HG03571 (cell line): Measurements from ENCODE around the gene RRP15.

Experiments used
- ATAC-seq: cut with Tn5 transposase; IDR thresholded peaks from one replicate; pipeline ENCODE4 v1.9.1; 2021; ENCODE audit not compliant: unreplicated experiment

Gene RRP15

GRCh38 chr1:218339267-218339831 lies 54.3 kb downstream of the RRP15 start:
- no peak for ATAC-seq

DNA sequence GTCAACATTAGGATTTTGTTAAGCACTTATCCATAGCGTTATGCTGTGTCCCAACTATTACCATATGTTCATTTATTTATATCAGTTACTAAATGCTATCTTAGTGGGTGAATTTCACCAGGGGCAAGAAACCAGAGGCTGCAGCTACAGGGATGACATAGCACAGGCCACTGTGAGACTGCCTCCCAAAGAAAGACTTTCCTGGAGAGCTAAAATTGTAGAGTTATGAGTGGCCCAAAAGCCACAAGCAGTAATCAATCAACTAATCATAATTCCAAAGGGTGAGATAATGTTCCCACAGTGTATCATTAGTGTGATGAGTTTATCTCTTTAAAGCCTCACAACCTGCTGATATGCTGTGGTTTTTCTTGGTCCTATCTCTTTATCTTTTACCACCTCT lies 56.2 kb downstream of the RRP15 start:
- no peak for ATAC-seq

DNA sequence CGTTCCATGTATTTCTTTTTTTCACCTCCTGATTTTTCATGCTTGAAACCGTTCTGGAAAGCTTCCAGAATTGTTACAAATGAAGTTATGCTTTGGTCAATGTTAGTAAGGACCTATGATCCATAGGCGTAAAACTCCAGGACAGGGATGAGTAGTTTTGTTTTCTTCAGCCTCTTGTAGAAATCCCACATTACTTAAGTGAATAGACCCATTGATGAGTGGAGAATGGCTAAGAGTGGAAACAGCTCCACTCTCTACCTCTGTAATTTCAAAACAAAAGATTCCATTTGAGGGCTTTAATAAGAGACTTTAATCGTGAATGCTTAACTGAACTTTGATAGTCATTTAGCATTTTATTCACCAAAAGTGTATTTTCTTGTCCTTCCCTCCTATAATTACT lies 57.0 kb downstream of the RRP15 start:
- no peak for ATAC-seq

- ATAC-seq: peak; percentile 34
Observed at GRCh38 chr1:218344814-218345672, 60.0 kb downstream of the RRP15 start, which contains the start of gene TGFB2. Gene TGFB2, plus strand, starts transcription at chr1:218345336. Its CDS starts 1,366 bp downstream, at chr1:218346702.

GRCh38 chr1:218345673-218346390 lies 60.7 kb downstream of the RRP15 start:
- ATAC-seq: peak; percentile 72

DNA sequence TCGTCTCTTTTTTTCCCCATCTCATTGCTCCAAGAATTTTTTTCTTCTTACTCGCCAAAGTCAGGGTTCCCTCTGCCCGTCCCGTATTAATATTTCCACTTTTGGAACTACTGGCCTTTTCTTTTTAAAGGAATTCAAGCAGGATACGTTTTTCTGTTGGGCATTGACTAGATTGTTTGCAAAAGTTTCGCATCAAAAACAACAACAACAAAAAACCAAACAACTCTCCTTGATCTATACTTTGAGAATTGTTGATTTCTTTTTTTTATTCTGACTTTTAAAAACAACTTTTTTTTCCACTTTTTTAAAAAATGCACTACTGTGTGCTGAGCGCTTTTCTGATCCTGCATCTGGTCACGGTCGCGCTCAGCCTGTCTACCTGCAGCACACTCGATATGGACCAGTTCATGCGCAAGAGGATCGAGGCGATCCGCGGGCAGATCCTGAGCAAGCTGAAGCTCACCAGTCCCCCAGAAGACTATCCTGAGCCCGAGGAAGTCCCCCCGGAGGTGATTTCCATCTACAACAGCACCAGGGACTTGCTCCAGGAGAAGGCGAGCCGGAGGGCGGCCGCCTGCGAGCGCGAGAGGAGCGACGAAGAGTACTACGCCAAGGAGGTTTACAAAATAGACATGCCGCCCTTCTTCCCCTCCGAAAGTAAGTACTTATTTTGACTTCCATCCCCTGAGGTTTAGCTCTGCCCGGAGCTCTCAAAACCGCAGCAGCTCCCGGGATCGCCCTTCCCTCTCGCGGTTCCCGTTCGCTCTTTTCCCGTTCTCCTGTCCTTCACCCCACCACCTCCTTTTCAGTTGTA lies 61.5 kb downstream of the RRP15 start:
- no peak for ATAC-seq

DNA sequence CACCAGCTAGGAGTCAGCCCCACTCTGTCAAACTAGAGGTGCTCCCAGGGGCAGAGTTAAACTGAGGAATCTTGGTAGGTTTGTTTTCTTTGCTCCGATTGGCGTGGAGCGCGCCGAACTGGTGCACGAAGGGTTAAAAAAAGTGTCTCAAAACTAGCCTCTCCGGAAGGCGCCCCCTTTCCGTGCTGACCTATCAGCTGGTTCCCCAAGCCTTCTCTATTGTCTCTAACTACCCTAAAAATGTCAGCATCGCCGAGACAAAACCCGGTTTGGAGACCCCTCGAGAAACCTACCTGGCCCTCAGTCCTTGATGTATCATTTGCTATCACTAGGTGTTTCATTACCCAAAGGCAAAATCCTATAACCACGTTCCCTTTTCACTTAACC lies 62.2 kb downstream of the RRP15 start:
- no peak for ATAC-seq

DNA sequence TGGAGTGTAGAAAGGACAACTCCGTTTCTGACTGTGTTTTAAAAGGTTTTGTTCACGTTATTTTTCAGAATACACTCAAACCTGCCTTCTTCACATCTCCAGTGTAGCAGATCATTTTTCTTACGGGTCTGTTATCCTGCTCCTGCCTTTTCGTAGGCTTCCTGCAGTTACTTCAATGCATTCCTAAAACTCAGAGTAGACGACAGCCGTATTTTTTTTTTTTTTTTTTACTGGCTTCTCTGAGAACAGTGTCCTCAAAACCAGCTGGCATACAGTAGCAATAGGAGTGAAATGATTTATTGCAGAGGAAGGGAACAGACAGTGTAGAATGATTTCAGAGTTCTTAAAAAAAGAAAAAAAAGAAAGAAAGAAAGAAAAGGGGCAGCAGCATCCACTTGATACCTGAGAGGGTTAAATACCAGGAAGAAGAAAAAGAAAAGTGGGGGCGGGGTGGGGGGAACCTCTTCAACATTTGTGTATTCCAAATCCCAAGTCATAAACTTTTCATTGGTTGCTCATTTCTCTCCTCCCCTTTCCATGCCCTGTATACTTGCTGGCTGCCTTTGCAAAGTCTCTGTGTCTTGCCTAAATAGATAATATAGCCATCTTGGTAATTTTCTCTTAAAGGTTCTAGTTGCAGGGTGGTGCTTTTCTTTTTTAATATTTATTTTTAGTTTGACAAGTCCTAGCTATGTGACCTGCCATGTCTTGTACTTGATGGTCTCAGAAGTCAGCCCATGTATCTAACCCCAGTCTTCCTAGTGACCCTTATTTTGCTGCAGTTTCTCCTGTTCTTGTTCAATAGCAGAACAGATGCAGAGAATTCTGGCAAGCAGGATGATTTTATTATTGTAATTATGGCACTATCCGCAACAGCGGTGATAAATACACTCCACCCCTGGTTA lies 62.9 kb downstream of the RRP15 start:
- ATAC-seq: no peak

GRCh38 chr1:218348628-218349071 lies 63.6 kb downstream of the RRP15 start:
- ATAC-seq: no peak

DNA sequence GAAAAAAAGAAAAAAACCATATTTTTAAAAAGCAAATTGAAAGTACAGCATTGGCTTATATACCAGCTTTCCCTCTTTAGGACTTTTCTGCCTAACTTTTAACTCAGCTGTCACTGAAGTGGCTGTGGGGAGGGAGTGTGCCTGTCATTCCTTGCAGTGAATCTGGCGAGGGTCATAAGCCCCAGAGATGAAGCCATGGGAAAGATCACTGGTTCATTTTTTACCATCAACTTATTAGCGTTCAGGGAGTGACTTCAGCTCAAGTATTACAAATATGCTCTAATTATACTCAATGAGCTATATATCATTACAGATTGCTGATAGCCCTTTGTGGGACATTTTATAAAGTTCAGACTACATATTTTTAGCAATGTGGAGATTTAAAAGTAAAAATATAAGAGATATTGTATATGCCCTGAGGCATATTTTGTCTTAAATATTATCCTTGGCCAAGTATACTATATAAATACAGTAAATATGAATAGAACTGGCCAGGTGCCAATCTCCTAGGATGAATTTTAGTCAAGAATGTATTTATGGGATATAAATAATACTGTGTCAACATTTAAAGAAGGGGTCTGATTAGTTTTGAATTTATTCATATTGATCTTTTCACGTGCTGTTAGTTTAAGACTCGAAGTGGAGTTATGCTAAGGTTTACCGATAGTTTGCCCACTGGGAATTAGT lies 64.4 kb downstream of the RRP15 start:
- ATAC-seq: no peak

DNA sequence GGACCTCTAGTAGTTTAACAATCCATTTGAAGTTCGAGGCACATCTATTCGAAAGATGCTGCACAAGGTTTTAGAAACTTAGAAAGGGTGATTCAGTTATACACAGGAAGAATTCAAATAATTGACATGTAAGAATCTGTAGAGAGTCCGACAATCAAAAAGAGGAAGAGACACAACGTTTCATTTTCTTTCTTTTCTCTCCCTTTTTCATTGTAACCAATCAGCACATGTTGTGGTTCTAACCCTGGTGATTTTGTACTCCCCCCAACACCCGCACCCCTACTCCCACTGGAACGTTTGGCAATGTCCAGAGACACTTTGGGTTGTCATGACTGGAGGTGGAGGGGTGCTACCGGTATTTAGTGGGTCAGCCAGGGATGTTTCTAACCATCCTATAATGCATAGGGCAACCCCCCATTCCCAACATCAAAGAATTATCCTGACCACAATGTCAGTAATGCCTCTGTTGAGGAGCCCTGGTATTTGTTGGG lies 65.0 kb downstream of the RRP15 start:
- ATAC-seq: no peak

- no peak for ATAC-seq
Observed at GRCh38 chr1:218350801-218351266, 65.7 kb downstream of the RRP15 start.

GRCh38 chr1:218351391-218352074 lies 66.4 kb downstream of the RRP15 start:
- ATAC-seq: peak; percentile 52

- no peak for ATAC-seq
Observed at GRCh38 chr1:218352075-218352438, 67.0 kb downstream of the RRP15 start.

DNA sequence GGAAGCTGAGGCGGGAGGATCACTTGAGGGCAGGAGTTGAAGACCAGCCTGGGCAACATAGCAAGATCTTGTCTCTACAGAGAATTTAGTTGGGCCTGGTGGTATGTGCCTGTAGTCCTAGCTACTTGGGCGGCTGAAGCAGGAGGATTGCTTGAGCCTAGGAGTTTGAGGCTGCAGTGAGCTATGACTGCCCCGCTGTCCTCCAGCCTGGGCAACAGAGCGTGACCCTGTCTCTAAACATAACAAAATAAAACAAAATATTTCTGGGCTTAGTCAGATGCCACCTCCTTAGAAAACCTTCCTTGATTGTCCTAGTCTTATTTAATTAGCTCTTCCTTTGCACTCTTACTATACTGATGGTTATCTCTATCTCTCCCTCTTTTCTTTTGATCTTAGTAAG lies 68.6 kb downstream of the RRP15 start:
- no peak for ATAC-seq

DNA sequence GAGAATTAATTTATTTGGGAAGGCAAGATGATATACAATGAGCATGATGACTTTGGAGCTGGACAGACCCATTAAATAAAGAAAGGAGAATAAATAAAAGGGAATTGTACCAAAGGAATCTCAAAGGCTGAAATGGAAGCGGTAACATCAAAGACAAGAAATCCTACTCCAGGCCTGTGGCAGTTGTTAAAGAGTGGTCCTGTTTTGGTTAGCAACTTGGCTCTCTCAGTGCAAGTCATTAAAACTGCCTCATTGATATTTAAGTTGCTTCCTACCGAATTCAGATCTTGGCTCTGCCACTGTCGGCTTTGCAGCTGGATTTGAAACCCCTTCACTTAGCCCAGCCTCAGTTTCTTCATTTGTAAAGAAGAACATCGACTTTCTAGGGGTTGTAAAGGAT lies 70.2 kb downstream of the RRP15 start:
- no peak for ATAC-seq

- ATAC-seq: no peak
Observed at GRCh38 chr1:218357211-218357892, 72.3 kb downstream of the RRP15 start.

DNA sequence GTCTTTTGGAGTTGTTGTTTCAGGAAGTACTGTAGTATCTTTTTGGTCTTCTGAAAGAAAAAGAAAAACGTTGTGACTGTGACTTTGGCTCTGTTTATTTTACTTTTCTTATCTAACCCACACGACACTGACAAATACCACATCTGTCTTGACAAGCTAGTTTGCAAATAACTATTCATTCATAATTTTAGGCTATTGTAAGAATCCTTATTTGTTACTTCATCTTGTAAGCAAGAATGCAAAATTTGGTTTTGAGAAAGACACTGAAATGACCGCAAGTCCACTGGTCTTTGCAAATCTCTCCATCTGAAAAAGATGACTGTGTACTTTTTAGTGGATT lies 72.8 kb downstream of the RRP15 start:
- no peak for ATAC-seq
